Measurements from ENCODE around the gene ULK2. TPM values are rescaled to one million over a fixed set of nuclear protein-coding genes. Genes with fewer than 3 reads are reported as not detected.

Gene ULK2
- polyA plus RNA-seq, 1 donor from 2014 or later, result 55.1 TPM

DNA sequence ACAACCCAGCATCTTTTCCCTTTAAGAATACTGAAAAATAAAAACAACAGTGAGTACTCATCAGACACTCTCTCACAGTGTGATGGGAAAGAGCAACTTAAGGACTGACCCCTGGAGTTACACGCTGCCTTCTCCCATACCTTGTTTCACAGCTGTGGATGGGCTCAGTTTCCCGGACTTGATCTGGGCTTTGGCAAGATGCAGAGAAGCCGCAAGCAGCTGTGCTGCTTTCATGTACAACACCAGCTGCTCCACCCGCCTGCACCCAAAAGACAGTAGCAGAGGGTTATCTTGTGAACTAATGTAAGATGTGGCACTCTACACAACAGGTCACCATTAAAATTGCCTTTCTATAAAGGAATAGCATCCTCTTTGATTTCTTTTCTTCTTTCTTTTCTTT, 86.9 kb downstream of the ULK2 start:
- H3K4me2 ChIP-seq (ENCODE audit: low read length), result no peak overlapping the region
- no peak overlapping the region for H3K27ac ChIP-seq (ENCODE audit: low read length)
- no peaks in the 10 kb centered on the region for H3K9me2 ChIP-seq (ENCODE audit: insufficient read depth, low read length)
- no peaks in the 10 kb centered on the region for H4K20me1 ChIP-seq (ENCODE audit: insufficient read depth)
- H3K9ac ChIP-seq (ENCODE audit: low read length), result no peak overlapping the region
- H3K4me3 ChIP-seq (ENCODE audit: low read length), result no peak overlapping the region
- TF ChIP-seq, protein P1, sequence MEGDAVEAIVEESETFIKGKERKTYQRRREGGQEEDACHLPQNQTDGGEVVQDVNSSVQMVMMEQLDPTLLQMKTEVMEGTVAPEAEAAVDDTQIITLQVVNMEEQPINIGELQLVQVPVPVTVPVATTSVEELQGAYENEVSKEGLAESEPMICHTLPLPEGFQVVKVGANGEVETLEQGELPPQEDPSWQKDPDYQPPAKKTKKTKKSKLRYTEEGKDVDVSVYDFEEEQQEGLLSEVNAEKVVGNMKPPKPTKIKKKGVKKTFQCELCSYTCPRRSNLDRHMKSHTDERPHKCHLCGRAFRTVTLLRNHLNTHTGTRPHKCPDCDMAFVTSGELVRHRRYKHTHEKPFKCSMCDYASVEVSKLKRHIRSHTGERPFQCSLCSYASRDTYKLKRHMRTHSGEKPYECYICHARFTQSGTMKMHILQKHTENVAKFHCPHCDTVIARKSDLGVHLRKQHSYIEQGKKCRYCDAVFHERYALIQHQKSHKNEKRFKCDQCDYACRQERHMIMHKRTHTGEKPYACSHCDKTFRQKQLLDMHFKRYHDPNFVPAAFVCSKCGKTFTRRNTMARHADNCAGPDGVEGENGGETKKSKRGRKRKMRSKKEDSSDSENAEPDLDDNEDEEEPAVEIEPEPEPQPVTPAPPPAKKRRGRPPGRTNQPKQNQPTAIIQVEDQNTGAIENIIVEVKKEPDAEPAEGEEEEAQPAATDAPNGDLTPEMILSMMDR (IDR thresholded peaks at IDR 0.05; ENCODE audit: poor library complexity, severe bottlenecking), result no peak
- TF ChIP-seq SMC3 (conservative IDR thresholded peaks at IDR 0.05; ENCODE audit: poor library complexity) (no peak), MXI1 (conservative IDR thresholded peaks at IDR 0.05; ENCODE audit: poor library complexity, severe bottlenecking) (no peak), POLR2AphosphoS5 (IDR thresholded peaks at IDR 0.05) (no peak), EZH2 (IDR thresholded peaks at IDR 0.05; ENCODE audit: borderline replicate concordance, insufficient read depth, low read length, poor library complexity, severe bottlenecking) (no peak), TAF1 (IDR thresholded peaks at IDR 0.05; ENCODE audit: low read depth) (no peak), EP300 (conservative IDR thresholded peaks at IDR 0.05; ENCODE audit: poor library complexity, severe bottlenecking) (no peak), RAD21 (conservative IDR thresholded peaks at IDR 0.05) (no peak)
- TF ChIP-seq, protein P2, sequence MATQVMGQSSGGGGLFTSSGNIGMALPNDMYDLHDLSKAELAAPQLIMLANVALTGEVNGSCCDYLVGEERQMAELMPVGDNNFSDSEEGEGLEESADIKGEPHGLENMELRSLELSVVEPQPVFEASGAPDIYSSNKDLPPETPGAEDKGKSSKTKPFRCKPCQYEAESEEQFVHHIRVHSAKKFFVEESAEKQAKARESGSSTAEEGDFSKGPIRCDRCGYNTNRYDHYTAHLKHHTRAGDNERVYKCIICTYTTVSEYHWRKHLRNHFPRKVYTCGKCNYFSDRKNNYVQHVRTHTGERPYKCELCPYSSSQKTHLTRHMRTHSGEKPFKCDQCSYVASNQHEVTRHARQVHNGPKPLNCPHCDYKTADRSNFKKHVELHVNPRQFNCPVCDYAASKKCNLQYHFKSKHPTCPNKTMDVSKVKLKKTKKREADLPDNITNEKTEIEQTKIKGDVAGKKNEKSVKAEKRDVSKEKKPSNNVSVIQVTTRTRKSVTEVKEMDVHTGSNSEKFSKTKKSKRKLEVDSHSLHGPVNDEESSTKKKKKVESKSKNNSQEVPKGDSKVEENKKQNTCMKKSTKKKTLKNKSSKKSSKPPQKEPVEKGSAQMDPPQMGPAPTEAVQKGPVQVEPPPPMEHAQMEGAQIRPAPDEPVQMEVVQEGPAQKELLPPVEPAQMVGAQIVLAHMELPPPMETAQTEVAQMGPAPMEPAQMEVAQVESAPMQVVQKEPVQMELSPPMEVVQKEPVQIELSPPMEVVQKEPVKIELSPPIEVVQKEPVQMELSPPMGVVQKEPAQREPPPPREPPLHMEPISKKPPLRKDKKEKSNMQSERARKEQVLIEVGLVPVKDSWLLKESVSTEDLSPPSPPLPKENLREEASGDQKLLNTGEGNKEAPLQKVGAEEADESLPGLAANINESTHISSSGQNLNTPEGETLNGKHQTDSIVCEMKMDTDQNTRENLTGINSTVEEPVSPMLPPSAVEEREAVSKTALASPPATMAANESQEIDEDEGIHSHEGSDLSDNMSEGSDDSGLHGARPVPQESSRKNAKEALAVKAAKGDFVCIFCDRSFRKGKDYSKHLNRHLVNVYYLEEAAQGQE (IDR thresholded peaks at IDR 0.05; ENCODE audit: borderline replicate concordance), result no peak
- no peaks in the 10 kb centered on the region for H3K27me3 ChIP-seq (ENCODE audit: insufficient read depth, low read depth, low read length)
- H2AFZ ChIP-seq (ENCODE audit: low read depth, low read length), result no peak overlapping the region
- no peaks in the 10 kb centered on the region for H3F3A ChIP-seq (ENCODE audit: insufficient read depth, low read length, poor library complexity, severe bottlenecking)
- no peaks in the 10 kb centered on the region for H3K9me3 ChIP-seq (ENCODE audit: low read length)
- no peaks in the 10 kb centered on the region for H3K79me2 ChIP-seq (replicated peaks; ENCODE audit: insufficient read depth, low read length)
- H3K36me3 ChIP-seq (ENCODE audit: insufficient read depth, low read length), result peaks cover 9% of the 10 kb centered on the region

DNA sequence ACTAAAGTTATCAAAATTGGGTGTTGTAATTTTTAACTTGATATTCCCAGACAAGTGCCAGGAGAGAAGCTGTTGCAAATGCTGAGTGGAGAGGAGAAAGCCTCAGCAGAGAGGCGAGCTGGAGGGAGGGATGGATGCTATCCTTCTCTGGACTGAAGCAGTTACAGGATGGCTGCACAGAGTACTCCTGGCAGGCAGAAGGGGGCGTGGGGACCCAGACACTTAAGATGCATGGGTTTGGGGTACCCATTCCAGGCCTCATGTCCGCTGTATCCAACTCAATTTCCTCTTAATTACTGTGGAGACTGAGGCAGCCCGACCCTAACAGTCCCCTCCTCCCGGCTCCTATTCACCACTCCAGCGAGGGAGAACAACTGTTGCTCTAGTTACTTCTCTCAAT, 94.2 kb downstream of the ULK2 start:
- no peak overlapping the region for H3K4me3 ChIP-seq (ENCODE audit: low read length)
- no peak overlapping the region for H2AFZ ChIP-seq (ENCODE audit: low read depth, low read length)
- H3K27ac ChIP-seq (ENCODE audit: low read length), result no peak overlapping the region
- H3K9me3 ChIP-seq (ENCODE audit: low read length), result no peaks in the 10 kb centered on the region
- H3F3A ChIP-seq (ENCODE audit: insufficient read depth, low read length, poor library complexity, severe bottlenecking), result no peaks in the 10 kb centered on the region
- H3K9ac ChIP-seq (ENCODE audit: low read length), result no peak overlapping the region
- no peaks in the 10 kb centered on the region for H3K27me3 ChIP-seq (ENCODE audit: insufficient read depth, low read depth, low read length)
- peaks cover 10% of the 10 kb centered on the region for H3K36me3 ChIP-seq (ENCODE audit: insufficient read depth, low read length)
- no peak for TF ChIP-seq EP300 (conservative IDR thresholded peaks at IDR 0.05; ENCODE audit: poor library complexity, severe bottlenecking)
- TF ChIP-seq, protein P2 (IDR thresholded peaks at IDR 0.05; ENCODE audit: borderline replicate concordance), result no peak
- no peak for TF ChIP-seq RAD21 (conservative IDR thresholded peaks at IDR 0.05)
- no peak for TF ChIP-seq TAF1 (IDR thresholded peaks at IDR 0.05; ENCODE audit: low read depth)
- TF ChIP-seq POLR2AphosphoS5 (IDR thresholded peaks at IDR 0.05), result no peak
- no peak for TF ChIP-seq MXI1 (conservative IDR thresholded peaks at IDR 0.05; ENCODE audit: poor library complexity, severe bottlenecking)
- TF ChIP-seq SMC3 (conservative IDR thresholded peaks at IDR 0.05; ENCODE audit: poor library complexity), result no peak
- TF ChIP-seq, protein P1 (IDR thresholded peaks at IDR 0.05; ENCODE audit: poor library complexity, severe bottlenecking), result no peak
- no peak for TF ChIP-seq EZH2 (IDR thresholded peaks at IDR 0.05; ENCODE audit: borderline replicate concordance, insufficient read depth, low read length, poor library complexity, severe bottlenecking)
- H3K79me2 ChIP-seq (replicated peaks; ENCODE audit: insufficient read depth, low read length), result no peaks in the 10 kb centered on the region
- no peak overlapping the region for H3K4me2 ChIP-seq (ENCODE audit: low read length)
- no peaks in the 10 kb centered on the region for H4K20me1 ChIP-seq (ENCODE audit: insufficient read depth)
- no peaks in the 10 kb centered on the region for H3K9me2 ChIP-seq (ENCODE audit: insufficient read depth, low read length)

Measured in neural cell (in vitro differentiated cells).